HS-27A (cell line): ENCODE results near the gene SIRT2.
"Not testable (repeated sequence)": the region's sequence is repeated elsewhere in the genome, so short reads cannot be mapped to it uniquely, and the experiment has no call there.

Experiments
- DNase-seq: peaks from one replicate; pipeline ENCODE4 v3.0.0-alpha.2; 2012; ENCODE audit warnings: low read depth, missing footprints

The SIRT2 gene

GRCh38 chr19:38899447-38900201, at the start of gene SIRT2, which contains the start of gene NFKBIB:
TSS of gene SIRT2 (minus strand) at chr19:38899618. CDS start at chr19:38899521, 97 bp downstream.
TSS of gene NFKBIB (plus strand) at chr19:38899969. CDS start at chr19:38900033, 64 bp downstream.
- peak; percentile 100 for DNase-seq

- no peak for DNase-seq
These were observed 47.0 kb upstream of the SIRT2 start for GRCh38 chr19:38946229-38947010.

DNA sequence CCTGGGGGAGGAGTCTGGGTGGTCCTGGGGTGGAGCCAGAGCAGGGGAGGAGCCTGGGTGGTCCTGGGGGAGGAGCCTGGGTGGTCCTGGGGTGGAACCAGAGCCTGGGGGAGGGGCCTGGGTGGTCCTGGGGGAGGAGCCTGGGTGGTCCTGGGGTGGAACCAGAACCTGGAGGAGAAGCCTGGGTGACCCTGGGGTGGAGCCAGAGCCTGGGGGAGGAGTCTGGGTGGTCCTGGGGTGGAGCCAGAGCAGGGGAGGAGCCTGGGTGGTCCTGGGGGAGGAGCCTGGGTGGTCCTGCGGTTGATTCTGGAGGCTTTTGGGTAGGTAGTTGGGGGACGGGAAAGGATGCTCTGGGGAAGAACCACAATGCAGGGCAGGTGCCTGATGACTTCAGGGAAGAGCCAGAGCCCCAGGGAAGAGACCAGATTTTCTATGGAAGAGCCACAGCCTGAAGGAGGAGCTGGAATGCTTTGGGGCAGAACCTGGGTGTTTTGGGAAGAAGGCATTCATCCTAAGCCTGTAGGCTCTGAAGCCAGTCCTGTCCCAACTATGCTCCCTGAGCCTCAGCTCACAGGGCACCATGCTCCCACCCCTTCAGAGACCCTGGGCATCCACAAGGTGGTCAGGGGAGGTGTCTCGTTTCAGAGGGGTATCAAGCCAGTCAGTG, 46.3 kb upstream of the SIRT2 start:
- DNase-seq = no peak

GRCh38 chr19:38944981-38945506, 45.6 kb upstream of the SIRT2 start:
- DNase-seq = no peak

- DNase-seq = no peak
These were observed 43.2 kb upstream of the SIRT2 start for GRCh38 chr19:38942471-38943181.

GRCh38 chr19:38941979-38942378, 42.6 kb upstream of the SIRT2 start:
- no peak for DNase-seq

- DNase-seq = not testable (repeated sequence)
These were observed 42.0 kb upstream of the SIRT2 start for GRCh38 chr19:38941466-38941865.

DNA sequence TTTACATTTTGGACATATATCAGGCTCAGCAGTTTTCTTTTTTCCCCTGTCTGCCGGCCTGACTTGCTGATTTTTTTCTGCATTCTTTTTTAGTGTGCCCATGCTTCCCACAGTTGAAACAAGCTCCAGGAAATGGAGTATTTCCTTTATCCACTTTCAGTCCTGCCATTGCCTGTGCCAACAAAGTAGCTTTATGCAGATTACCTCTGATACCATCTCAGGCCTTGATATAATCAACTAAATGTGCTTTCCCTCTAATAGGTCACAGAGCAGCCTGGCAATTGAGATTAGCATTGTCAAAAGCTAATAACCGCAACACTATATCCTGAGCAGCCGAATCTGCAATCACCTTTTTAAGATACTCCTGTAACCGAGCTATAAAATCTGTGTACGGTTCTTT, 40.5 kb upstream of the SIRT2 start:
- DNase-seq = no peak

GRCh38 chr19:38933544-38933943, 34.1 kb upstream of the SIRT2 start:
- no peak for DNase-seq

GRCh38 chr19:38932425-38933179, 33.2 kb upstream of the SIRT2 start:
- peak; percentile 20 for DNase-seq

- no peak for DNase-seq
These were observed 32.0 kb upstream of the SIRT2 start for GRCh38 chr19:38931521-38931793.

DNA sequence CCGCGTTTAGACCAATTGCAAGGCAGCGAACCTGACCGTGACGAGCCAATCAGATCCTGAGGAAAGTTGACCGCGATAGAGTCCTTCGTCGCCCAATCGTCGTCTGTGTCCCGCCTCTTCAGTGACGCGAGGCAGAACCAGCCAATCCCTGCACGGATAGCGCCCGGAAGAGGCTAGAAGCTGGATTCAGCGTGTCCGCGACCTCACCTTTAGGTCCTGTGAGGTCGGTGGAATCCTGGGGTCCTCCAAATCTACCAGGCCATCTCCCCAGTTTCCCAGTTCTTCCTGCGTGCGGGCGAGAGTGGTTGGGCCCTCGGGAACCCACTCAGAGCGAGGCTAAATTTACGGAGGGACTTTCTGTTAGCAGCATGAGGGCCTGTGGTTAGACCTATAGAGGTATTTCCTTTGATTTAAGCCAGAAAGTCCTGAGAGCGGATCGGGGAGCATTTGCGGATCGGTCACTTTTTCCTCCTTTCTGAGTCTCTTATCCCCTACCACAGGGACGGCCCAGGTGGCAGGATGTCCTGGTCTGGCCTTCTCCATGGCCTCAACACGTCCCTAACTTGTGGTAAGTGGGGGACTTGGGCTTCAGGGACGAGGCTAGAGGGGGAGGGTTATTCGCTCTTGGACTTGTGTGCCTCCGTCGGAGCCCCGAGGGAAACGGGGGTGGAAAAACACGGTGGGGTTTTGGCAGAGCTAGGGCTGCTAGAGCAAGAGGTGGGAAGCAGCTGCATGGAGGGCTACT, 31.5 kb upstream of the SIRT2 start, which contains the start of gene MRPS12:
TSS of gene MRPS12 (plus strand) at position 169 of the 745 bp plus-strand sequence. CDS start at position 520, 351 bp downstream.
- DNase-seq = peak; percentile 100

- DNase-seq = peak; percentile 94
These were observed 30.7 kb upstream of the SIRT2 start, which contains the start of gene SARS2 for GRCh38 chr19:38929929-38930775. TSS of gene SARS2 (minus strand) at chr19:38930763. CDS start at chr19:38930736, 27 bp downstream.

DNA sequence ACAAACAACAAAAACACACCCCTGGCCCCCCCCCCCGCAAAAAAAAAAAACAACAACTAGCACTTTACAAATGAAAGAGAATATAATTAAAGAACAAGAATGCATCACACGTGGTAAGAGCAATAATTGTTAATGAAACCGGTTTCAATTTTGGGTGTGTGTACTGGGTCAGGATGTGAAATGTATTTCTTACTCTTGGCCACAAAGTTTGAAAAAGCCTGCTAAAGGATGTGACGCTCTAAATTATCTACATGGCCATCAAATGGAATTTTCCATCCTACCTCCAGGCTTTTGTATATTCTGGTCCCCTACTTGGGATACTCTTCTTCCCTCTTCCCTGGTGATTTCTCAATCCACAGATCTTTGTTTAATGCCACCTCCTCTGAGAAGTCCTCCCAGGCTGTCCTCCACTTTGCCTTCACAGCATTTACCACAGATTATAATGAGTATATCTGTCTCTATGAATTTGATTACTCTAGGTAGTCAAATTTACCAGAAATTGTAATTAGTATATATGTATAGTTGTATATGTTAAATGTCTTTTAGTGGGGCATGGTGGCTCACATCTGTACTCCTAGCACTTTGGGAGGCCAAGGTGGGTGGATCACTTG, 29.1 kb upstream of the SIRT2 start:
- no peak for DNase-seq

DNA sequence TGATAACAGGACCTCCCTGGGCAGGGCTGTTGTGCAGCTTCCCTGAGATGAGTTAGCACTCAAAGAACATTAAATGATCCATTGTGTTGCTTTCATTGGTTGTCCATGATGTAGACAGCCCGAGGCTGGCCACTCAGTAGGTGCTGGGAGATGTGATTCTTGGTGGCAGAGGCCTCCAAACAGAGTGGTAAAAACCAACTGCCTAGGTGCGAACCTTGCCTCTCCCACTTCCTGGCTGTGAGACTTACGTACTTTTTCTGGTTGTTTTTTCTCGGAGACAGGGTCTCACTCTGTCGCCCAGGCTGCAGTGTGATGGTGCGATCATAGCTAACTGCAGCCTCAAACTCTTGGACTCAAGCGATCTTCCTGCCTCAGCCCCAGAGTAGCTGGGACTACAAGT, 25.0 kb upstream of the SIRT2 start:
- DNase-seq = no peak

GRCh38 chr19:38922482-38922881, 23.1 kb upstream of the SIRT2 start:
- no peak for DNase-seq

GRCh38 chr19:38921420-38922274, 22.2 kb upstream of the SIRT2 start:
- DNase-seq = no peak
